Measurements from ENCODE around the gene MMP21. TPM values are rescaled to one million over a fixed set of nuclear protein-coding genes. Genes with fewer than 3 reads are reported as not detected.
A peak's percentile ranks its signal among the peaks of the same experiment; 100 is the strongest.

MMP21 gene, protein sequence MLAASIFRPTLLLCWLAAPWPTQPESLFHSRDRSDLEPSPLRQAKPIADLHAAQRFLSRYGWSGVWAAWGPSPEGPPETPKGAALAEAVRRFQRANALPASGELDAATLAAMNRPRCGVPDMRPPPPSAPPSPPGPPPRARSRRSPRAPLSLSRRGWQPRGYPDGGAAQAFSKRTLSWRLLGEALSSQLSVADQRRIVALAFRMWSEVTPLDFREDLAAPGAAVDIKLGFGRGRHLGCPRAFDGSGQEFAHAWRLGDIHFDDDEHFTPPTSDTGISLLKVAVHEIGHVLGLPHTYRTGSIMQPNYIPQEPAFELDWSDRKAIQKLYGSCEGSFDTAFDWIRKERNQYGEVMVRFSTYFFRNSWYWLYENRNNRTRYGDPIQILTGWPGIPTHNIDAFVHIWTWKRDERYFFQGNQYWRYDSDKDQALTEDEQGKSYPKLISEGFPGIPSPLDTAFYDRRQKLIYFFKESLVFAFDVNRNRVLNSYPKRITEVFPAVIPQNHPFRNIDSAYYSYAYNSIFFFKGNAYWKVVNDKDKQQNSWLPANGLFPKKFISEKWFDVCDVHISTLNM
- total RNA-seq = 0.07 and 0.08 TPM in 2 replicates

DNA sequence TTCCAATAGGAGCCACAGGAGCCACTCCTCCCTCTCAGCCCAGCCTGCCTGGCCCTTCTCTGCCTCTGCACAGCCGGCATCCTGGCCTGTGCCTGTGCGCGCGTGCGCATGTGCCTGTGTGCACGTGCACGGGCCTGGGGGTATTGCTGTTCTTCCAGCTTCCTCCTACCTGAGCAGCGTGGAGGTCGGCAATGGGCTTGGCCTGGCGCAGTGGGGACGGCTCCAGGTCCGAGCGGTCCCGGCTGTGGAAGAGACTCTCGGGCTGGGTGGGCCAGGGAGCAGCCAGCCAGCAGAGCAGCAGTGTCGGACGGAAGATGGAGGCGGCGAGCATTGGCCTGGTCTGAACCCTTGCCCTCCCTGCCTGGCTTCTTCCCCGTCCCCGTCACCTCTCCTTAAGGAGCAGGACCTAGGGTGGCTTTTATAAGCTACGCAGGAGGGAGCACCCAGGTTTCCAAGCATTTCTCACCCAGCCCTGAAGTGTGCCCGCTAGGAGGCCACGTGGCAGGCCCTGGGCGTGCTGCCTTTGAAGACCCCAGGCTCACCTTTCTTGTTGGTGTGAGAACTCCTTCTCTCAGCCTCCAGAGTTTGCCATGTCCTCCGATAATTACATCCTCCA lies at the start of gene MMP21:
Gene MMP21 (minus strand): TSS at position 331 of the 616 bp plus-strand sequence. CDS start 0 bp downstream, at position 331.
- H3K4me3 ChIP-seq (ENCODE audit: low read depth, low read length) = no peak within 1 kb of the TSS
- peaks cover 26% of the 10 kb centered on the region for H3K27me3 ChIP-seq (ENCODE audit: control insufficient read depth, insufficient read depth, low read length)
- no peaks in the 10 kb centered on the region for H3K36me3 ChIP-seq (ENCODE audit: control insufficient read depth, insufficient read depth, low read length)
- TF ChIP-seq, protein P1, sequence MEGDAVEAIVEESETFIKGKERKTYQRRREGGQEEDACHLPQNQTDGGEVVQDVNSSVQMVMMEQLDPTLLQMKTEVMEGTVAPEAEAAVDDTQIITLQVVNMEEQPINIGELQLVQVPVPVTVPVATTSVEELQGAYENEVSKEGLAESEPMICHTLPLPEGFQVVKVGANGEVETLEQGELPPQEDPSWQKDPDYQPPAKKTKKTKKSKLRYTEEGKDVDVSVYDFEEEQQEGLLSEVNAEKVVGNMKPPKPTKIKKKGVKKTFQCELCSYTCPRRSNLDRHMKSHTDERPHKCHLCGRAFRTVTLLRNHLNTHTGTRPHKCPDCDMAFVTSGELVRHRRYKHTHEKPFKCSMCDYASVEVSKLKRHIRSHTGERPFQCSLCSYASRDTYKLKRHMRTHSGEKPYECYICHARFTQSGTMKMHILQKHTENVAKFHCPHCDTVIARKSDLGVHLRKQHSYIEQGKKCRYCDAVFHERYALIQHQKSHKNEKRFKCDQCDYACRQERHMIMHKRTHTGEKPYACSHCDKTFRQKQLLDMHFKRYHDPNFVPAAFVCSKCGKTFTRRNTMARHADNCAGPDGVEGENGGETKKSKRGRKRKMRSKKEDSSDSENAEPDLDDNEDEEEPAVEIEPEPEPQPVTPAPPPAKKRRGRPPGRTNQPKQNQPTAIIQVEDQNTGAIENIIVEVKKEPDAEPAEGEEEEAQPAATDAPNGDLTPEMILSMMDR (IDR thresholded peaks at IDR 0.05; ENCODE audit: insufficient read depth, low read length, poor library complexity, severe bottlenecking) = no peak
- no peak for DNase-seq (ENCODE audit: low read depth)

DNA sequence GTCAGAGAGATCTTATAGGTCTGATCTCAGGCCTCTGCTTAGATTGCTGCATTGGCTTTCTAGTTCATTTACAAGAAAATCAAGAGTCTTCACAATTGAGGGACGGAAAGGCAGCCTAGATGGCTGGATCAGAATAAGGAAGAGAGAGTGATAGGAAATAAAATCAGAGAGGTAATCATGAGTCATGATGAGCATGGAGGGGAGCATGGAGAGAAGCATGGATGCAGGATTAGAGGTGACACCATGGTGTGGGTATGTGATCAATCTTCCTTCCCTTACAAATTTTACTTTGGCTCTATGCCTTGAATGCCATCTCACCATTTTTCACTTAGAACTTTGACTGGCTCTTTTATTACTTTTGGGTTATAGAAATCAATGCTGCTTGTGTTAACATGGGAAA lies 49.1 kb upstream of the MMP21 start:
- Histone ChIP-seq H3K36me3 (ENCODE audit: control insufficient read depth, insufficient read depth, low read length) (peaks cover 3% of the 10 kb centered on the region), H3K4me3 (ENCODE audit: low read depth, low read length) (peak overlapping the region; percentile 77), H3K27me3 (ENCODE audit: control insufficient read depth, insufficient read depth, low read length) (no peaks in the 10 kb centered on the region)
- no peak for DNase-seq (ENCODE audit: low read depth)
- TF ChIP-seq, protein P1 (IDR thresholded peaks at IDR 0.05; ENCODE audit: insufficient read depth, low read length, poor library complexity, severe bottlenecking) = no peak

DNA sequence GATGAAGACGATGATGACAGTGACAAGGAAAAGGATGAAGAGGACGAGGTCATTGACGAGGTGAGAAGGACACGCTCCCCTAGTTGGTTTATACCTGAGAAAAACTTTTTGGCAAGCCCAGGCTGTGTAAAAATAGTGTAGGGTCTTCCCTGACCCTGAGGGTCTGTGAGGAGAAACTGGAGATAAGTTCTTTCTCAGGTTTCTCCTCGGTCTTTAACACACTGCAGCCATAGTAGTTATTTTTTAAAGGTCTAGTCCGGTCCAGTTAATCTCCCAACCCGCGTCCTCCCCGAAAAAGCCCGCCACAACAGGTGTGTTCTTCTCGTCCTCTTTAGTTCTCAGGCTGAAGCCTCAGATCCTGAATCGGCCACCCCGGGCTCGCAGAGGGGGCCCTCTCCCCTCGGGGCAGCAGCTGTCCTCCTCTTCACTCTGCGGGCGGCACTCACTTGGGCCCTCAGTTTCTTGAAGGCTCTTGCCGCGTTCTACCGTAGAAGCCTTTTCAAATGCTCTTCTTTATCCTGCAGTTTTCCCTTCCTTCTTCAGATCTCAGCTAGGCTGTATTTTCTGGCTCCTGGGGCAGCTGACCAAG lies 48.1 kb upstream of the MMP21 start:
- peaks cover 3% of the 10 kb centered on the region for H3K36me3 ChIP-seq (ENCODE audit: control insufficient read depth, insufficient read depth, low read length)
- H3K4me3 ChIP-seq (ENCODE audit: low read depth, low read length) = peak overlapping the region; percentile 77
- TF ChIP-seq, protein P1 (IDR thresholded peaks at IDR 0.05; ENCODE audit: insufficient read depth, low read length, poor library complexity, severe bottlenecking) = no peak
- H3K27me3 ChIP-seq (ENCODE audit: control insufficient read depth, insufficient read depth, low read length) = no peaks in the 10 kb centered on the region
- no peak for DNase-seq (ENCODE audit: low read depth)

DNA sequence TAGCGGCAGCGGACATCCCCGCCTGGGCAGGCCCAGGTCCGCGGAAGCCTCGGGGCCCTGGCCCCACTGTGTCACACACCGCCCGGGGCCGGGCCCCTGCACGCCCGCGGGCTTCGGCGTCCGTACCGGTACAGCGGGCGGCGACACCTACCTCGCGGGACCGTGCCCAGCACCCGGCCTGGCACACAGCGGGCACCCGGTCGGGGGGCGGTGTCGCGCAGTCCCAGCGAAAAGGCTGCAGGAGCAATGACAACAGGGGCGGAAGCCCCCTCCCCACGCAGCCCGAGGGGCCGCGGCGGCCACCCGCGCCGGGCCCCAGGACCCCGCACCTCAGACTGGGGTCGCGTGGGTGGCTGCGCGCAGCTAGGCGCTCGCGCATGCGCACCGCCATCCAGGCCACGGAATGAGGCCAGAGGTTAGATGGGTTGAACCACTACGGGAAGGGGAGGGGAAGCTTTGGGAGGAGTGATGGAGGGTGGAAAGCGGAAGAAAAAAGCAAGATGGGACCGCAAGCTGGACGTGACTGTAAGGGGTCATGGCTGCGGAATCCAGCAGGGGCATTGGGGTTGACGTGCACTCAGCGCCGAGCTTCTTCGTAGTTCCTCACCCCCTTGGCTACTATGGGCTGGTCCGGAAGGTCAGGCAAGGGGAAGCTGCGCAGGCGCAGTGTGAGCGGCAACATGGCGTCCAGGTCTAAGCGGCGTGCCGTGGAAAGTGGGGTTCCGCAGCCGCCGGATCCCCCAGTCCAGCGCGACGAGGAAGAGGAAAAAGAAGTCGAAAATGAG lies 47.4 kb upstream of the MMP21 start, which contains the start of the genes BCCIP and UROS:
Gene BCCIP (plus strand): TSS at position 669 of the 785 bp plus-strand sequence. CDS start 12 bp downstream, at position 681.
Gene UROS (minus strand): TSS at position 381 of the 785 bp plus-strand sequence. CDS start 6,759 bp downstream, outside the sequence.
- TF ChIP-seq, protein P1 (IDR thresholded peaks at IDR 0.05; ENCODE audit: insufficient read depth, low read length, poor library complexity, severe bottlenecking) = no peak
- DNase-seq (ENCODE audit: low read depth) = peak; percentile 37
- peak within 1 kb of the TSS; percentile 77 for H3K4me3 ChIP-seq (ENCODE audit: low read depth, low read length)
- H3K36me3 ChIP-seq (ENCODE audit: control insufficient read depth, insufficient read depth, low read length) = peaks cover 1% of the 10 kb centered on the region
- no peaks in the 10 kb centered on the region for H3K27me3 ChIP-seq (ENCODE audit: control insufficient read depth, insufficient read depth, low read length)

DNA sequence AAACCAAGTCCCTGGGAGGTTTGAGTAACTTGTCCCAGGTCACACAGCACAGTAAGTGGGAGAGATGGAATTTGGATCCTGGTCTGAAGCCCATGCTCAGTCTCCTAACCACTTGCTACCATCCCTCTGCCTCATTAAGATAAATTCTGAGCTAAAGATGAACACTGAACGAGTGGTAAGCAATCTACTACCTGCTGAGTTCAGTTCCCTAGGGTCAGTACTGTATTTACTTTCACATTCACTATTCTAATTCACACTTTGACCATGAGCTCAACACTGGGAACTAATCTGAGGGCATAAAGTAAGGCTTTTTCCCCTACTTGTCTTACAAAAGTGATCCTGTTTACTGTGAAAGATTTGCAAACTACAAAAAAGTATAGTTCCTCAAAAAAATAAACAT lies 45.1 kb upstream of the MMP21 start:
- DNase-seq (ENCODE audit: low read depth) = no peak
- Histone ChIP-seq H3K4me3 (ENCODE audit: low read depth, low read length) (no peak overlapping the region), H3K36me3 (ENCODE audit: control insufficient read depth, insufficient read depth, low read length) (no peaks in the 10 kb centered on the region), H3K27me3 (ENCODE audit: control insufficient read depth, insufficient read depth, low read length) (no peaks in the 10 kb centered on the region)
- TF ChIP-seq, protein P1 (IDR thresholded peaks at IDR 0.05; ENCODE audit: insufficient read depth, low read length, poor library complexity, severe bottlenecking) = no peak

All from kidney epithelial cell (primary cell).